GM12892 (cell line): Measurements from ENCODE around the gene RGS14.
A peak's percentile ranks its signal among the peaks of the same experiment; 100 is the strongest.

Experiments
- DNase-seq: peaks from one replicate; pipeline ENCODE4 v3.0.0; 2011; ENCODE audit not compliant: insufficient read length
- FAIRE-seq: peaks from 2 replicates; lab custom pipeline; 2011; peaks lifted over from hg19 to GRCh38; lab: Jason Lieb, UNC
- POLR2A ChIP-seq: IDR thresholded peaks from 2 replicates; pipeline ENCODE4 v1.6.1; 2011; ENCODE audit warnings: low read depth, low read length, control low read depth
- POLR2AphosphoS5 ChIP-seq: IDR thresholded peaks from 2 replicates; pipeline ENCODE4 v1.6.1; 2011; ENCODE audit warnings: low read depth, low read length, control low read depth
- TAF1 ChIP-seq: IDR thresholded peaks from 2 replicates; pipeline ENCODE4 v1.6.1; 2011; ENCODE audit warnings: low read depth, mild to moderate bottlenecking, control low read depth, low read length, borderline replicate concordance

Gene RGS14

DNA sequence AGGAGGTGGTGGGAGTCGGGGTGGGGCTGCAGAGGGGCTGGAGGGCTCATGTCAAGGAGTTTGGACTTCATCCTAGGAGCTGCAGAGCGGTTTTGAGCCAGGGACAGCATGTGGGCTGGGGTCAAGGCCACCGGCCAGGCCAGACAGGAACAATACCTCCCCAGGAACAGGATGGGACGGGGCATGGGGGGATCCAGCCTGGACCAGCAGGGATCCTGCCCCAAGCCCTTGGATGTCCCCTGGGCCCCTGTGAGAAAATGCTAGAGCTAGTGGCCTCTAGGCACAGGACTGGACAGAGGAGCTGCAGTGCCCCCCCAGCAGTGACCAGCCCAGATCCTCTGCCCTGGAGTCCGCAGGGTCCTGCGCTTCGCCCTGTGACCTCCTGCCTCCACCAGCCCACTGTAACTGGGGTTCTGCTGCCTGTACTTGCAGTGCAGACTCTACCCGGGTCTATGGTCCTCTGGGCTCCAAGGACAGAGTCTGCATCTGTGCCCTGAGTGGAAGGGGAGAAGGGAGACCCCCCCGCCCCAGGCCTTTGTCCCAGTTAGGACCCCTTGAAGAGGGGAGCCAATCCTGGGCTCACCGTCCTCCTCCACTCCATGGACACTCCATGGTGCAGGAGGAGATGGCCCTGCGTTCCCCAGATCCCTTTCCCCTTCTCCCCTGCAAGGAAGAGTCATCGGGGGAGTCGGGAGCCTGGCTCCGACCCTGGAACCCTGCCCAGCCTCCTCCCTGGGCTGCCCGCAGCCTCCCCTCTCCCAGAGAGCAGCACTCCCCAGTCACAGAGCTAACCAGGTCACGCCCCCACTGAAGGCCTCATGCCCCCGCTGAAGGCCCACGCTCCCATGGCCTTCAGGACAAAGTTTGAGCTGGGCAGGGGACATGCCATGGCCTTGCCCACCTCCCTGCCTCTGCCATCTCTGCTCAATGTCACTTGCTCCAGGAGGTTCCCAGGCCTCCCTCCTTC lies 43.1 kb upstream of the RGS14 start:
- no peak for DNase-seq
- TF ChIP-seq POLR2AphosphoS5 (no peak), POLR2A (no peak), TAF1 (no peak)
- FAIRE-seq: no peak

DNA sequence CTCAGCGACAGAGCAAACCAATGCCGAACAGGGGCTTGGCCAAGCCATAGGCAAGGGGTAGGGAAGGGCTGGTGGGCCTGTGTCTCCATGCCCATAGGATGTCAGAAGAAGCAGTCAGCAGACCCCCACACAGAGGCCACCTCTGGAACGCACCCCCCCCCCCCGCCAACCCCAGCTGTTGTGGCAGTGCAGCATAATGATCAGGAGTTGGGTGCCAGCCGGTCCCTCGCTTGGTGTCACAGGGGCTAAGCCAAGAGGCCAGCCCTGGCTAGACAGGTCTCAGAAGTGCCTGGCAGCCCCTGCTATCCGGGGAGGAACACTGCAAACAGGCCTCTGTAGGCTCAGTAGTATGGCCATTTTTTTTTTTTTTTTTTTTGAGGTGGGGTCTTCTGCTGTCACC lies 42.3 kb upstream of the RGS14 start:
- FAIRE-seq (no peak), DNase-seq (no peak)
- TF ChIP-seq TAF1 (no peak), POLR2A (no peak), POLR2AphosphoS5 (no peak)

DNA sequence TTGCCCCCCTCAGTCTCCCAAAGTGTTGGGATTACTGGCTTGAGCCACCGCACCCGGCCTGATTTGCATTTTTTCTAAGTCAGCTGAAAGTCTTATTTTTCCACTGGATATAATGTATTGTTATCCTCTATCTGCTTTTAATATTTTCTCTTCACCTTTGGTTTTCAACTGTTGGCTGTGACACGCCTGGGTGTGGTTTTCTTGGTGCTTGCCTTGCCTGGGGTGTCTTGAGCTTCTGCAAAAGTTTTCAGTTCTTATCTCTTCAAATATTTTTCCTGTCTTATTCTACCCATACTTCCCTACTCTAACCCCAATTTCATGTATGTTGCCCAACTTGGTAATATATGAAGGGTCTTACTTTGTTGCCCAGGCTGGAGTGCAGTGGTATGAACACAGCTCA lies 41.7 kb upstream of the RGS14 start:
- no peak for DNase-seq
- FAIRE-seq: no peak
- TF ChIP-seq TAF1 (no peak), POLR2AphosphoS5 (no peak), POLR2A (no peak)

DNA sequence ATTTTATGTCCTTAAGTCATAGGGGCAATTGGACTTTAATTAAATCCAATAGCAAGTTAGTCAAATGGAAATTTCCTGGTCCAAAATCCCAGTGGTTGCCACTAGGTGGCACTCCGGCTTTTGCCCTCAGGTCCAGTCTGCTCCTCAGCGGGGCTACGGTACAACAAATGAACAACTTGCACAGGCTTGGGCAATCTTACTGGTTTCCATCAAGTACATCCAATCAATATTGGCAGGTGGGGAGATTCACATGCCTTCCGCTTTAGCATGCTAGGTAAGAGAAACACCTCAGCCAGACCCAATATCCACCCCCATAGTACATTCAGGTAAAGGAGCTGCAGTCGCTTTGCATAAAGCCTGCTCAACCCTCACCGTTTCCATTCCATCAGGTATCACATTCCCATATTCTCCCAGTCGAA lies 39.8 kb upstream of the RGS14 start:
- FAIRE-seq (peak; percentile 92), DNase-seq (no peak)
- TF ChIP-seq TAF1 (no peak), POLR2A (no peak), POLR2AphosphoS5 (no peak)

DNA sequence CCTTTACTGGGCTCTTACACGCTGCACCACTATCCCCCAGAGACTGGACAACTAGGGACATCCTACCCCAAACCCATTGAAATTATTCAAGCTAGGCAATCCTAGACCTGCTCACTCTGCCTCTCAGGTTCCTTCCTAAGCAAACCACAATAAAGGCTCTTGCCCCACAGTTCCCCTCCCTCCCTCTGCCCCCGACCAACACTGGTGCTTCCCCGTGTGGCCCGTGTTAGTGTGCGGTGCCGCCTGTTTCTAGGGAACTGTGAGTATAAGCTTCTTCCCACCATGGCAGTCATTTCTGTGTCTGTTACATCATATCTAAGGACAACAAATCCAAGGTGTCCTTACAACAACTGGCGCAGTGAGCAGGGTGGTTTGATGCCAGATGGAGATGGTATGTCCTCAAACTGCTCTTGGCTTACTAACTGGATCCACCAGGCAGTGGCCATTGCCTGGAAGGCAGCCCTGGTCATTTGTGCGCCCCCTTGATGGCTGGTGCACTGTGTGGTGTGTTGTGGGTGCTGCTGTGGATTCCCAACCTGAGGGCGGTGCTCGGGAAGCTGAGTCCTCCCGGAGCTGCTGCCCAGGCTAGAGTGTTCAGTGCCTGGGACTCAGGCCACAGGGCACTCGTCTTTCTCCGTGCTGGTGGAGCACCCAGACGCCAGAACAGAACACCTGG lies 37.7 kb upstream of the RGS14 start:
- TF ChIP-seq TAF1 (no peak), POLR2A (no peak), POLR2AphosphoS5 (no peak)
- FAIRE-seq: no peak
- DNase-seq: no peak

DNA sequence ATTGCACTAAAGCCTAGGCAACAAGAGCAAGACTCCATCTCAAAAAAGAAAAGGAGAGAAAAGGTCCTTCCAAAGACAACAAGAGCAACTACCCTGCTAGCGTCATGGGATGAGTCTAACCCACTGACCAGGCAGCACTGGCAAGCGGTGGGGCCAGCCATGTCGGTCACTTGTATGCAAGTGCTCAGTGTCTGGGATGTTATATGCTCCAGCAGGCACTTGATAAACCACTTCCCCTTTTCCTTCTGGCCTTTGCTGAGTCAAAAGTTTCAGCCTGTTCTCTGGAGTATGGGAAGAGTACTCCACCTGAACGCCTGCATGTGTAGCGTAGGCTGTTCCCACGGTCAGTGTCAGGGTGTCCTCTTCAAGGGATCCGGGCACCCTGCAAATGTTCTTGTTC lies 36.8 kb upstream of the RGS14 start:
- TF ChIP-seq TAF1 (no peak), POLR2AphosphoS5 (no peak), POLR2A (no peak)
- no peak for FAIRE-seq
- DNase-seq: no peak

DNA sequence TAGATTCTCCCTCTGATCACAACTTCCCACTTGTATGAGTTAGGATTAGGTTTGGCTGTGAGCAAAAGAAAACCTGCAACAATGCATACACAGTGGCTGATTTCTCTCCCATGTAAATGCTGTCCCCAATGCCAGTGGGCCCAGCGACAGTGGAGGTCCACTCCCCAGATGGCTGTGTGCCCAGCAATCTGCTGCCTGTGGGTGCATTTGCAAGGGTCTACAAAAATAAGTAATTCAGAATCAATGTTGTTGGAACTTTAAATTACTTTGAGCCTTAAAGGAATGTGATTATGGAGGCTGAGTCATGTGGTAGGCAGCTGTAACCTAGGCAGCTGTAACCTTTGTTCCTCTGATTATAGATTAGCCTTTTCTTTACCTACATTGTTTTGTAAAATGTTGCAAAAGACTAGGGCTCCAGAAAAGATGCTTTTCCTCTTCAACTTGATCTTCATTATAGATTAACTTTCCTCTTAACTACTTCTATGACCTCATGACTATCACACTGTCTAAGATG lies 31.8 kb upstream of the RGS14 start:
- DNase-seq (no peak), FAIRE-seq (no peak)
- TF ChIP-seq TAF1 (no peak), POLR2A (no peak), POLR2AphosphoS5 (no peak)

DNA sequence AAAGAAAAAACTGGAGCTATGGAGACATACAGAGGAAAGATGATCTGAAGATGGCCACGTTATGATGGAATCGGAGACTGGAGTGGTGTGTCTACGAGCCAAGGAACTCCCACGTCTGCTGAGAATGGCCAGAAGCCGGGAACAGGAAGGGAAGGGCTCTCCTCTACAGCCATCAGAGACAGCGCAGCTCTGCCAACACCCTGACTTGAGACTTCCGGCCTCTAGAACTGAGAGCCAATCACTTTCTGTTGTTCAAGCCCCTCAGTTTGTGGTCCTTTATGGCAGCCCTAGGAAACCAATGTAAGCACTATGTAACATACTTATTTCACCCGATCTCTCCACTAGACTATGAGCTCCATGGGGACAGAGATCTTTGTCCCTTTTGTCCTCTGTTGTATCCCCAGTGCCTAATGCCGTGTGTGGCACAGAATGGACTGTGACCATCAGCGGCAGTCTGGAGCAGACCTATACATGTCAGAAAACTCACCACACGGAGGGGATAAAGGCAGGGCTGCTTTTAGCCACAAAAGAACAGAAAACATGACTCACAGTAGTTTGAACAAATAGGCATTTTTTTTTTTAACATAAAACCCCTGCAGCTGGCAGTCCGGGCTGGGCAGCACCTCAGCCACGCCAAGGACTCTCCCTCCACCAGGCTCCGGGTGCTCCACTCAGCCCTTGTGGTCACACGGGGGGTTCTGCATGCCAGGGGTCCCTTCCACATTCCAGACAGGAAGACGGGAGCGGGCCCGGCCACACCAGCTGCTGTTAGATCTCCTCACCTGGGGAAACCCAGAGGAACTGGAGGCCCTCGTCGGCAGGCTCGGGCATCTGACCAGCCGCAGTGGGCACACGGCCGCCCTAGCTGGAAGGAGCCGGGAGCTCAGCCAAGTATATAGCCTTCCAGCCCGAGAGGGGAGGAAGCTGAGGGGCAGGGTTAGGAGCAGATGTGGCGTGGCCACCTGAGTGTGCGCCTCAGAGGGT lies 29.9 kb upstream of the RGS14 start:
- FAIRE-seq (no peak), DNase-seq (no peak)
- no peak for TF ChIP-seq TAF1
- TF ChIP-seq POLR2A: no peak
- no peak for TF ChIP-seq POLR2AphosphoS5

DNA sequence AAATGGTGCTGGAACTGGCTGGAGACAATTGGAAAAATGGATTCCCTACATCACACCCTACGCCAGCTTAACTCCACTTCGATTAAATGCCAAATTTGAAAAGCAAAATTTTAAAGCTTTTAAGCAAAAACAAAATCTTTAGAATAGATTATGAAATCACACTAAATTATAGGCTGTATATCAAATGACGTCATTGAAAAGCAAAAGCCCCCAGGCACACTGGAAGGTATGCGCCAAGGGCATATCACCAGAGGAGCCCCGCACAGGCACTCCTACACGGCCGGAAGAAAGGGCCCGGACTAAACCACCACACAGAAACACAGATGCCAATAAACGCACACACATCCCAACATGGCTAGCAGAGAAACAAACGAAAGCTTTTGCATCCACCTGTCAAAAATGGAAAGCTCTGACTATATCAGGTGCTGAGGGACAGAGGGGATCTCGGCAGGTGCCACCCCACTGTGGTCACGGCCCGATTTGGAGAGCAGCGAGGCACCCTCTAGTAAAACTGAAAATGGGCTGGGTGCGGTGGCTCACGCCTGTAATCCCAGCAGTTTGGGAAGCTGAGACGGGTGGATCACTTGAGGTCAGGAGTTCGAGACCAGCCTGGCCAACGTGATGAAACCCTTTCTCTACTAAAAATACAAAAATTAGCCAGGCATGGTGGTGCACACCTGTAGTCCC lies 29.0 kb upstream of the RGS14 start:
- no peak for TF ChIP-seq POLR2A
- TF ChIP-seq TAF1: no peak
- TF ChIP-seq POLR2AphosphoS5: no peak
- no peak for FAIRE-seq

DNA sequence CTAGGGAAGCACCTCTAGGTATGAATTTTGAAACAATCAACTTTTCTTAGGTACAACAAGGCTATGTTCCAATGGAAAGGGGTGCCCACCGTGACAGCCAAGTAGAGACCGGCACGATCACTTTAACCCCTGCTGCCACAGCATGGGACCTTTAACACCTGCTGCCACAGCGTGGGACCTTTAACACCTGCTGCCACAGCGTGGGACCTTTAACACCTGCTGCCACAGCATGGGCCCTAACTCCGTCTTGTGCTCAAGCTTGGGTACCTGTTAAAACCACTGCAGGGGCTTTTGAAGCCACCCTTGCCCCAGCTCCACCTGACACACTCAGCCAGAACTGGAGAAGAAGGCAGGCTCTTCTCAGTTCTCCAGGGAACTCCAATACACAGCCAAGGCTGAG lies 27.8 kb upstream of the RGS14 start:
- FAIRE-seq (no peak), DNase-seq (no peak)
- TF ChIP-seq POLR2AphosphoS5 (no peak), TAF1 (no peak), POLR2A (no peak)

More for the DNA sequence above, 29.0 kb upstream of the RGS14 start:
- no peak for DNase-seq
